CD4-positive, alpha-beta T cell (primary cell): ENCODE measurements around the gene KCNQ1. TPM values are rescaled to one million over a fixed set of nuclear protein-coding genes. Genes with fewer than 3 reads are reported as not detected.

Experiments used
- ATAC-seq: fragments of 200-7000 bp; cut with Tn5 transposase; one replicate; pipeline ENCODE4 v1.10.0; 2022; ENCODE audit warnings: mild to moderate bottlenecking; ENCODE audit not compliant: poor library complexity
- CTCF ChIA-PET: fragments of 350-600 bp; sonication (Branson Sonifier 250); formaldehyde crosslinking; loops from one replicate; lab custom pipeline; 2021; ENCODE audit warnings: antibody characterized with exemption, inconsistent platforms; lab: Charles Lee
- POLR2A ChIA-PET: fragments of 350-600 bp; sonication (Branson Sonifier 250); formaldehyde crosslinking; loops from one replicate; lab custom pipeline; 2021; ENCODE audit warnings: antibody characterized with exemption, inconsistent platforms; lab: Charles Lee
- DNase-seq, 14 experiments: peaks; one replicate each; pipeline ENCODE4 v3.0.0-alpha.2; 2013 to 2020; ENCODE audit warnings: mixed read lengths in 2 of 14
- H3K27ac ChIP-seq, 2 donors: one replicate each; pipeline versions ENCODE4 v1.5.1 to v1.7.0; 2013; ENCODE audit warnings: low read length in 2 of 2, low read depth in 1 of 2, mild to moderate bottlenecking in 1 of 2
- H3K27me3 ChIP-seq, 2 experiments: 1 replicate in 1 of 2; 2 replicates in 1 of 2; pipeline versions ENCODE4 v1.6.1 to v1.7.0; 2013; ENCODE audit warnings: low read length in 2 of 2, control low read depth in 1 of 2, mild to moderate bottlenecking in 1 of 2, moderate library complexity in 1 of 2; ENCODE audit not compliant: insufficient read depth in 2 of 2, control insufficient read depth in 1 of 2
- H3K36me3 ChIP-seq: one replicate; pipeline ENCODE4 v1.6.1; 2013; ENCODE audit warnings: low read length, control low read depth; ENCODE audit not compliant: insufficient read depth
- H3K4me1 ChIP-seq: one replicate; pipeline ENCODE4 v1.6.1; 2013; ENCODE audit warnings: low read length, control low read depth; ENCODE audit not compliant: insufficient read depth
- H3K4me3 ChIP-seq: one replicate; pipeline ENCODE4 v1.5.1; 2013; ENCODE audit warnings: mild to moderate bottlenecking, low read length, moderate library complexity
- H3K9me3 ChIP-seq, 2 experiments: 1 replicate in 1 of 2; 2 replicates in 1 of 2; pipeline versions ENCODE4 v1.6.1 to v1.7.0; 2013; ENCODE audit warnings: low read length in 2 of 2, mild to moderate bottlenecking in 2 of 2, control low read depth in 1 of 2, moderate library complexity in 1 of 2; ENCODE audit not compliant: control insufficient read depth in 1 of 2, insufficient read depth in 1 of 2
- H3K27ac Mint-ChIP-seq: one replicate; pipeline ENCODE4 v1.8.0; 2020; ENCODE audit warnings: mixed read lengths
- H3K27me3 Mint-ChIP-seq: one replicate; pipeline ENCODE4 v1.8.0; 2021; ENCODE audit warnings: mixed read lengths
- H3K36me3 Mint-ChIP-seq: one replicate; pipeline ENCODE4 v1.8.0; 2021; ENCODE audit warnings: low read depth, mixed read lengths
- H3K4me1 Mint-ChIP-seq: one replicate; pipeline ENCODE4 v1.8.0; 2021; ENCODE audit warnings: low read depth, mixed read lengths
- H3K4me3 Mint-ChIP-seq: one replicate; pipeline ENCODE4 v1.8.0; 2020; ENCODE audit warnings: mild to moderate bottlenecking, mixed read lengths
- H3K9me3 Mint-ChIP-seq: one replicate; pipeline ENCODE4 v1.8.0; 2020; ENCODE audit warnings: mixed read lengths
- intact Hi-C, 2 experiments: fragments of 100-400 bp; cut with DNase I in 1 of 2; cut with micrococcal nuclease in 1 of 2; formaldehyde crosslinking; loops; one replicate each; pipeline versions ENCODE4 v1.15.1 to v1.9.0; 2023 to 2025; cut with DNase I, micrococcal nuclease
- total RNA-seq, 174 experiments: library from RNA in 2 of 174; stranded (reverse) in 2 of 174; gene quantifications; one replicate each; pipeline ENCODE4 v1.2.3 and lab custom pipeline; 2021 to 2026
- TF ChIP-seq, protein P1 (sequence below): fragments of 200-600 bp; IDR thresholded peaks from one replicate; pipeline ENCODE4 v1.8.0; 2022; ENCODE audit warnings: antibody characterized with exemption, mild to moderate bottlenecking

The KCNQ1 gene
- total RNA-seq, 2 experiments from 2014 or later = 31.3 to 33.1 TPM

DNA sequence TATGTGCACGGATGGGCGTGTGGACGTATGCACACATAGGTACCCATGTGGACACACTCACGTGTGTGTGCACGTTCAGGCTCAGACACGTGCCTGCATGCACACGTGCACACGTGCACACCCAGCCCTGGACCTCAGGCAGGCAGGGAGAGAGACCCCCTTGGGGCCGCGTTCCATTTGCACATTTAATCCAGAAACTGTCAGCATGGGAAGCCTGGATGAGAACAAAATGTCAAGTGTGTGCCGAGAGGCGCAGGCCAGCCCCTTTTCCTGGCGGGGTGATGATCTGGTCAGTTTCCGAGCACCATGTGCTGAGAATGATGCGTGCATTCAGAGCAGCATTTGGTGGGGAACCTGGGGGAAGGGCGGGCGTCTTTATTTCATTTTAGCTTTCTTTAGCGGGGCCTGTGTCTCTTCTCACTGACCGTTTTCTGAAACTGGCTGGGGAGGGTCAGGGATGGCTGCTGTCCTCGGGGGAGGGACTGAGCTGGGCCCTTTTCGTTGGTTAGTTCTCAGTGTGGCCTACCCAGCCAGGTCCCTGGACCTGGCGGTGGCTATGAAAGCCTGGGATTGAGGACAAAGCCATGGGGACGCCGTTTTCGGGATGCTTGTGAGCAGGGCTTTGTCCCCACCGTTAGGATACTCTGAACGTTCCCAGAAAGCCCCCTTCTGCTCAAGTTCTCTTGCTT, 96.3 kb downstream of the KCNQ1 start:
- Mint-ChIP-seq H3K27ac (no peak overlapping the region), H3K36me3 (no peaks in the 10 kb centered on the region), H3K4me1 (peaks cover 14% of the 10 kb centered on the region), H3K27me3 (no peaks in the 10 kb centered on the region), H3K4me3 (no peak overlapping the region), H3K9me3 (no peaks in the 10 kb centered on the region)
- H3K4me1 ChIP-seq = no peaks in the 10 kb centered on the region
- no peak overlapping the region for H3K4me3 ChIP-seq
- no peak for ATAC-seq
- TF ChIP-seq, protein P1, sequence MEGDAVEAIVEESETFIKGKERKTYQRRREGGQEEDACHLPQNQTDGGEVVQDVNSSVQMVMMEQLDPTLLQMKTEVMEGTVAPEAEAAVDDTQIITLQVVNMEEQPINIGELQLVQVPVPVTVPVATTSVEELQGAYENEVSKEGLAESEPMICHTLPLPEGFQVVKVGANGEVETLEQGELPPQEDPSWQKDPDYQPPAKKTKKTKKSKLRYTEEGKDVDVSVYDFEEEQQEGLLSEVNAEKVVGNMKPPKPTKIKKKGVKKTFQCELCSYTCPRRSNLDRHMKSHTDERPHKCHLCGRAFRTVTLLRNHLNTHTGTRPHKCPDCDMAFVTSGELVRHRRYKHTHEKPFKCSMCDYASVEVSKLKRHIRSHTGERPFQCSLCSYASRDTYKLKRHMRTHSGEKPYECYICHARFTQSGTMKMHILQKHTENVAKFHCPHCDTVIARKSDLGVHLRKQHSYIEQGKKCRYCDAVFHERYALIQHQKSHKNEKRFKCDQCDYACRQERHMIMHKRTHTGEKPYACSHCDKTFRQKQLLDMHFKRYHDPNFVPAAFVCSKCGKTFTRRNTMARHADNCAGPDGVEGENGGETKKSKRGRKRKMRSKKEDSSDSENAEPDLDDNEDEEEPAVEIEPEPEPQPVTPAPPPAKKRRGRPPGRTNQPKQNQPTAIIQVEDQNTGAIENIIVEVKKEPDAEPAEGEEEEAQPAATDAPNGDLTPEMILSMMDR = no peak
- H3K9me3 ChIP-seq = no peaks in the 10 kb centered on the region
- H3K27me3 ChIP-seq = no peaks in the 10 kb centered on the region
- intact Hi-C loops = no loop called here
- H3K36me3 ChIP-seq = no peaks in the 10 kb centered on the region
- DNase-seq = no peak
- ChIA-PET POLR2A (interaction anchor here (0.6 kb wide), 1 partner anchor 625 kb away, joined by 3 read pairs; no protein-coding TSS in a partner anchor), CTCF (no interaction called here)
- H3K27ac ChIP-seq = no peak overlapping the region

DNA sequence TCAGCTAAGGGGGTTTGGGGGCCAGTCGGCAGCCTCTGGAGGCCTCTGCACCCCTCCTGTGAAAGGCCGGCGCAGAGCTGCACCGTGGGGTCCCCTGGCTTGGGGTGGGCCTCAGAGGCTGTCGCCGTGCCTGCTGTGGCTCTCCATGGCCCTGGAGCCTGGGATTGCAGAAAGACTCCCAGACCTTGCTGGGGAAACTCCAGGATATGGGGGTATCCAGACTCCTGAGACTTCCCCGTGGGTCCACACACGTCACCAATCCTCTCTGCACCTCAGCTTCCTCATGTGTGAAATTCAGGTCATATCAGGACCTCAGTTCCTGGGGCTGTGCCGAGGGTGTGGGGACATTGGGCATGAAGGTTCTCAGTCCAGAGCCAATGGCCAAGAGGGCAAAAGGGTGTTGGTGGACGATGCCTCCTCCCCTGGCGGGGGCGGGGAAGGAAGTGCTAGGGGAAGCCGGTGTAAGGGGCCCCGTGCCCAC, 97.1 kb downstream of the KCNQ1 start:
- Histone ChIP-seq H3K9me3 (no peaks in the 10 kb centered on the region), H3K27ac (no peak overlapping the region), H3K27me3 (no peaks in the 10 kb centered on the region), H3K4me1 (no peaks in the 10 kb centered on the region), H3K36me3 (no peaks in the 10 kb centered on the region), H3K4me3 (no peak overlapping the region)
- Mint-ChIP-seq H3K4me3 (no peak overlapping the region), H3K36me3 (no peaks in the 10 kb centered on the region), H3K27ac (no peak overlapping the region), H3K9me3 (no peaks in the 10 kb centered on the region), H3K4me1 (peaks cover 14% of the 10 kb centered on the region), H3K27me3 (no peaks in the 10 kb centered on the region)
- TF ChIP-seq, protein P1 = no peak
- intact Hi-C loops = no loop called here
- DNase-seq = no peak
- CTCF ChIA-PET = no interaction called here
- POLR2A ChIA-PET = interaction anchor here (0.6 kb wide), 1 partner anchor 624 kb away, joined by 3 read pairs; no protein-coding TSS in a partner anchor
- ATAC-seq = no peak

DNA sequence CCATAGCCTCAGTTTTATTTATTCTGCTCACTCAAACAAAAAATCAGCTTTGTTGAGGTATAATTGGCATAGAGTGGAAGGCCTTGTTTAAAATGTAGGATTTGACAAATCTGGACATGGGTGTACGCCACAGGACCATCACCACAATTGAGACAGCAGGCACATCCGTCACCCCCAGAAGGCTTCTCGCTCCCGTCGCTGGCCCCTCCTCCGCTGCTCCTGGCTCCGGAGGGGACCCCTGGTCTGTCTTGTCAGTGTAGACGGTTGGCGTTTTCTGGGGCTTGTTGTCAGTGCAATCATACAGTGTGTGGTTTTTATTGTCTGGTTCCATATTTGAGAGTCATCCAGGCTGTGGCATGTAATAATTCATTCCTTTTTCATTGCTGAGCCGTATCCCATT, 97.6 kb downstream of the KCNQ1 start:
- H3K4me3 ChIP-seq = no peak overlapping the region
- H3K4me1 ChIP-seq = no peaks in the 10 kb centered on the region
- no peak for ATAC-seq
- ChIA-PET POLR2A (no interaction called here), CTCF (no interaction called here)
- TF ChIP-seq, protein P1 = no peak
- no peaks in the 10 kb centered on the region for H3K36me3 Mint-ChIP-seq
- no peaks in the 10 kb centered on the region for H3K9me3 Mint-ChIP-seq
- no peaks in the 10 kb centered on the region for H3K36me3 ChIP-seq
- H3K4me1 Mint-ChIP-seq = peaks cover 14% of the 10 kb centered on the region
- no peak overlapping the region for H3K27ac ChIP-seq
- no peaks in the 10 kb centered on the region for H3K9me3 ChIP-seq
- no peak overlapping the region for H3K27ac Mint-ChIP-seq
- no peak overlapping the region for H3K4me3 Mint-ChIP-seq
- intact Hi-C loops = no loop called here
- H3K27me3 ChIP-seq = no peaks in the 10 kb centered on the region
- H3K27me3 Mint-ChIP-seq = no peaks in the 10 kb centered on the region
- DNase-seq = no peak
